Neural cell (in vitro differentiated cells): ENCODE results near the gene DNAJB6.

Source experiments
- CTCF ChIP-seq: fragments of 450-650 bp; IDR thresholded peaks from 2 replicates; pipeline ENCODE4 v1.5.1; 2014; ENCODE audit warnings: antibody characterized with exemption, mild to moderate bottlenecking, moderate library complexity; ENCODE audit not compliant: poor library complexity, severe bottlenecking
- EP300 ChIP-seq: fragments of 450-650 bp; conservative IDR thresholded peaks from 2 replicates; pipeline ENCODE4 v1.6.1; 2014; ENCODE audit warnings: antibody characterized with exemption, mild to moderate bottlenecking, moderate library complexity; ENCODE audit not compliant: poor library complexity, severe bottlenecking
- EZH2 ChIP-seq: fragments of 200-600, 300-800 bp; shearing (Covaris generic), sonication (generic); IDR thresholded peaks from 2 replicates; pipeline ENCODE4 v1.6.1; 2014; ENCODE audit warnings: antibody characterized with exemption, low read length, borderline replicate concordance, mild to moderate bottlenecking; ENCODE audit not compliant: insufficient read depth, poor library complexity, severe bottlenecking
- POLR2AphosphoS5 ChIP-seq: IDR thresholded peaks from 2 replicates; pipeline ENCODE4 v1.6.1; 2012
- REST ChIP-seq: IDR thresholded peaks from 2 replicates; pipeline ENCODE4 v1.6.1; 2012; ENCODE audit warnings: borderline replicate concordance
- SMC3 ChIP-seq: fragments of 450-650 bp; conservative IDR thresholded peaks from 2 replicates; pipeline ENCODE4 v1.6.1; 2014; ENCODE audit warnings: antibody characterized with exemption, mild to moderate bottlenecking, moderate library complexity; ENCODE audit not compliant: poor library complexity

GRCh38 chr7:157429001-157429679 is 92.3 kb downstream of the DNAJB6 start:
- no peak for TF ChIP-seq SMC3
- TF ChIP-seq CTCF, result no peak
- no peak for TF ChIP-seq EZH2
- no peak for TF ChIP-seq EP300
- TF ChIP-seq POLR2AphosphoS5, result no peak
- TF ChIP-seq REST, result no peak
